Stomach (tissue), 4 donors: Measurements from ENCODE around the gene MRPL18.

Source experiments
- EP300 ChIP-seq: sonication (generic); formaldehyde crosslinking; IDR thresholded peaks from one replicate; pipeline ENCODE4 v1.6.1; 2017; ENCODE audit warnings: antibody characterized with exemption
- POLR2A ChIP-seq, 4 donors: fragments of 450-650 bp; IDR thresholded peaks; one replicate each; pipeline ENCODE4 v1.6.1; 2016; ENCODE audit warnings: antibody characterized with exemption in 4 of 4, control low read depth in 2 of 4, mild to moderate bottlenecking in 1 of 4, moderate library complexity in 1 of 4
- POLR2AphosphoS5 ChIP-seq, 3 donors: sonication (generic); formaldehyde crosslinking; IDR thresholded peaks; one replicate each; pipeline ENCODE4 v1.6.1; 2016; ENCODE audit warnings: antibody characterized with exemption in 3 of 3
- TF ChIP-seq, protein P1 (sequence below), 7 experiments: fragments of 450-650 bp in 4 of 7; fragments of 200-600 bp in 3 of 7; sonication (generic) in 3 of 7; IDR thresholded peaks; one replicate each; pipeline ENCODE4 v1.5.1; 2016 to 2019; ENCODE audit warnings: antibody characterized with exemption in 7 of 7, control low read depth in 2 of 7, mild to moderate bottlenecking in 1 of 7

GRCh38 chr6:159832946-159833345 lies 42.7 kb downstream of the MRPL18 start:
- TF ChIP-seq, protein P1, sequence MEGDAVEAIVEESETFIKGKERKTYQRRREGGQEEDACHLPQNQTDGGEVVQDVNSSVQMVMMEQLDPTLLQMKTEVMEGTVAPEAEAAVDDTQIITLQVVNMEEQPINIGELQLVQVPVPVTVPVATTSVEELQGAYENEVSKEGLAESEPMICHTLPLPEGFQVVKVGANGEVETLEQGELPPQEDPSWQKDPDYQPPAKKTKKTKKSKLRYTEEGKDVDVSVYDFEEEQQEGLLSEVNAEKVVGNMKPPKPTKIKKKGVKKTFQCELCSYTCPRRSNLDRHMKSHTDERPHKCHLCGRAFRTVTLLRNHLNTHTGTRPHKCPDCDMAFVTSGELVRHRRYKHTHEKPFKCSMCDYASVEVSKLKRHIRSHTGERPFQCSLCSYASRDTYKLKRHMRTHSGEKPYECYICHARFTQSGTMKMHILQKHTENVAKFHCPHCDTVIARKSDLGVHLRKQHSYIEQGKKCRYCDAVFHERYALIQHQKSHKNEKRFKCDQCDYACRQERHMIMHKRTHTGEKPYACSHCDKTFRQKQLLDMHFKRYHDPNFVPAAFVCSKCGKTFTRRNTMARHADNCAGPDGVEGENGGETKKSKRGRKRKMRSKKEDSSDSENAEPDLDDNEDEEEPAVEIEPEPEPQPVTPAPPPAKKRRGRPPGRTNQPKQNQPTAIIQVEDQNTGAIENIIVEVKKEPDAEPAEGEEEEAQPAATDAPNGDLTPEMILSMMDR (IDR thresholded peaks at IDR 0.05) = no peak
- TF ChIP-seq POLR2A (IDR thresholded peaks at IDR 0.05) = no peak
- TF ChIP-seq EP300 = no peak
- TF ChIP-seq POLR2AphosphoS5 (IDR thresholded peaks at IDR 0.05) = no peak
